ENCODE results near the gene IFNL1. TPM values are rescaled to one million over a fixed set of nuclear protein-coding genes. Genes with fewer than 3 reads are reported as not detected.

Gene IFNL1
- total RNA-seq, 1 donor from 2014 or later, result not detected

GRCh38 chr19:39282021-39282420 is 14.2 kb upstream of the IFNL1 start:
- Mint-ChIP-seq H3K27ac (no peak overlapping the region), H3K27me3 (peaks cover 33% of the 10 kb centered on the region), H3K4me3 (no peak overlapping the region), H3K9me3 (no peaks in the 10 kb centered on the region), H3K4me1 (ENCODE audit: unreplicated experiment) (no peaks in the 10 kb centered on the region), H3K36me3 (no peaks in the 10 kb centered on the region)
- no peak for DNase-seq (ENCODE audit: extremely low spot score, unreplicated experiment)
- no peak for TF ChIP-seq CTCF (conservative IDR thresholded peaks at IDR 0.05)

DNA sequence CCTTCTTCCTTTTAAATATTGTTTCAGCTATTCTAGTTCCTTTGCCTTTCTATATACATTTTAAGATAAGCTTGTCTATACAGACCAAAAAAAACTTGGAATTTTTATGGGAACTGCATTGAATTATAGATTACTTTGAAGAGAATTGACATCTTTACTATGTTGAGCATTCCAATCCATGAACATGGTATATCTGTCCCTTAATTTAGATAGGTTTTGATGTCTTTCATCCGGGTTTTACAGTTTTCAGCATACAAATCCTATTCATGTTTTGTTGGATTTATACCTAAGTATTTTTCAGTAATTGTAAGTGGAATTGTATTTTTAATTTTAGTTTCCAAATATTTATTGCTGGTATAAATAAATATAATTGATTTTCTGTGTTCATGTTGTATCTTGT is 12.2 kb upstream of the IFNL1 start:
- Mint-ChIP-seq H3K27ac (no peak overlapping the region), H3K9me3 (no peaks in the 10 kb centered on the region), H3K36me3 (no peaks in the 10 kb centered on the region), H3K27me3 (peaks cover 39% of the 10 kb centered on the region), H3K4me1 (ENCODE audit: unreplicated experiment) (no peaks in the 10 kb centered on the region), H3K4me3 (no peak overlapping the region)
- TF ChIP-seq CTCF (conservative IDR thresholded peaks at IDR 0.05), result no peak
- no peak for DNase-seq (ENCODE audit: extremely low spot score, unreplicated experiment)

- Mint-ChIP-seq H3K4me1 (ENCODE audit: unreplicated experiment) (no peaks in the 10 kb centered on the region), H3K27ac (no peak overlapping the region), H3K4me3 (no peak overlapping the region), H3K9me3 (no peaks in the 10 kb centered on the region), H3K27me3 (peaks cover 51% of the 10 kb centered on the region), H3K36me3 (no peaks in the 10 kb centered on the region)
- TF ChIP-seq CTCF (conservative IDR thresholded peaks at IDR 0.05), result no peak
- DNase-seq (ENCODE audit: extremely low spot score, unreplicated experiment), result no peak
These were observed 2.8 kb upstream of the IFNL1 start for GRCh38 chr19:39293394-39293793.

DNA sequence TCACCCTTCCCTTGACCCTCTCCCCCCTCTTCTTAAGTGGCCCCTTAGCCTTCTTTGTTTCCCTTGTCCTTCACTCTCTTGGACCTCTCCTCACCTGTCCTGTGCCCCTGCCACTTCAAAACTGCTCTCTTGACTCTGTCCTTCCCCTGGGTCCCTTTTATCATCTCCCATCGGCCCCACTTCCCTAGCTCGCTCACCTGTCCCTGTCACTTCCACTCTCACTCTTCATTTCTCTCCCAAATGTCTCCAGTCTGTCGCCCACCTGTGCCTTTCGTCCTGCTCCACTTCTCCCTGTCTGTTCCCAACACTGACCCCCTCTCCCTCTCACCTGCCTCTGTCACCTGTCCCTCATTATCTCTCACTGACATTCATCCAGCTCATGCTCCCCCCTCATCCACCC is 699 bp downstream of the IFNL1 start:
- H3K4me1 Mint-ChIP-seq (ENCODE audit: unreplicated experiment), result no peaks in the 10 kb centered on the region
- no peak for DNase-seq (ENCODE audit: extremely low spot score, unreplicated experiment)
- H3K27me3 Mint-ChIP-seq, result peaks cover 37% of the 10 kb centered on the region
- H3K4me3 Mint-ChIP-seq, result no peak overlapping the region
- TF ChIP-seq CTCF (conservative IDR thresholded peaks at IDR 0.05), result no peak
- no peaks in the 10 kb centered on the region for H3K9me3 Mint-ChIP-seq
- H3K36me3 Mint-ChIP-seq, result no peaks in the 10 kb centered on the region
- no peak overlapping the region for H3K27ac Mint-ChIP-seq

GRCh38 chr19:39297931-39298634 is 1.9 kb downstream of the IFNL1 start:
- Mint-ChIP-seq H3K27ac (peak overlapping the region; percentile 27), H3K4me3 (no peak overlapping the region), H3K9me3 (no peaks in the 10 kb centered on the region), H3K4me1 (ENCODE audit: unreplicated experiment) (peaks cover 3% of the 10 kb centered on the region), H3K36me3 (no peaks in the 10 kb centered on the region), H3K27me3 (peaks cover 35% of the 10 kb centered on the region)
- no peak for TF ChIP-seq CTCF (conservative IDR thresholded peaks at IDR 0.05)
- DNase-seq (ENCODE audit: extremely low spot score, unreplicated experiment), result no peak

All from type B pancreatic cell (in vitro differentiated cells).